Motor neuron (in vitro differentiated cells): ENCODE results near the gene ATP5MK. TPM values are rescaled to one million over a fixed set of nuclear protein-coding genes. Genes with fewer than 3 reads are reported as not detected.

ENCODE experiments used
- total RNA-seq, 8 experiments: library from RNA; unstranded; fragments of 300-600 nt; gene quantifications; 2 replicates each; pipeline versions ENCODE4 v1.2.3 to v1.2.4, GENCODE V29; 2022

The ATP5MK gene
- total RNA-seq, 8 experiments from 2014 or later: 657 to 961 (median 829) TPM

Other genes starting within 250 kb of the ATP5MK start
- 100 to 1,000 TPM in 1 of 8 experiments, 10 to 100 TPM in 7; 39.5 to 103 (median 55.2) TPM for gene NT5C2, start 203.2 kb downstream of the ATP5MK start, total RNA-seq
- gene RPEL1, start 150.6 kb downstream of the ATP5MK start, total RNA-seq: 1 to 10 TPM in 1 of 8 experiments, under 1 TPM in 5, not detected in 2; 0.09 to 1.3 (median 0.25) TPM
- gene INA, start 119.3 kb downstream of the ATP5MK start, total RNA-seq: 100 to 1,000 TPM in 6 of 8 experiments, 10 to 100 TPM in 1, 1 to 10 TPM in 1; 1.9 to 271 (median 160) TPM
- 10 to 100 TPM in 3 of 8 experiments, 1 to 10 TPM in 5; 6.2 to 15.4 (median 7.9) TPM for gene PCGF6, start 45.3 kb downstream of the ATP5MK start, total RNA-seq
- gene TAF5, start 28.5 kb downstream of the ATP5MK start, total RNA-seq: 10 to 100 TPM in 2 of 8 experiments, 1 to 10 TPM in 6; 2.5 to 11.0 (median 7.9) TPM
- 10 to 100 TPM; 20.6 to 60.1 (median 39.2) TPM for gene PDCD11, start 151 bp upstream of the ATP5MK start, total RNA-seq
- 10 to 100 TPM in 3 of 8 experiments, 1 to 10 TPM in 5; 1.1 to 32.8 (median 3.7) TPM for gene CALHM2, start 55.9 kb upstream of the ATP5MK start, total RNA-seq
- gene CALHM1, start 62.4 kb upstream of the ATP5MK start, total RNA-seq: under 1 TPM; 0.05 to 0.59 (median 0.23) TPM
- gene CALHM3, start 82.8 kb upstream of the ATP5MK start, total RNA-seq: 1 to 10 TPM in 1 of 8 experiments, under 1 TPM in 1, not detected in 6; 0.36 to 1.8 TPM
- 10 to 100 TPM in 1 of 8 experiments, 1 to 10 TPM in 7; 1.6 to 11.7 (median 6.0) TPM for gene NEURL1, start 97.2 kb upstream of the ATP5MK start, total RNA-seq